GM12878 (cell line): ENCODE measurements around the gene METTL23. TPM values are rescaled to one million over a fixed set of nuclear protein-coding genes. Genes with fewer than 3 reads are reported as not detected.

Source experiments
- ATAC-seq: fragments of 200-7000 bp; cut with Tn5 transposase; 3 replicates; pipeline ENCODE4 v1.9.1; 2020; ENCODE audit warnings: mild to moderate bottlenecking, moderate library complexity
- BruUV-seq: library from RNA; stranded (reverse); fragments of 400-500 nt; replicated peaks from 2 replicates; lab custom pipeline; 2021; lab: Mats Ljungman, UMichigan
- CTCF ChIA-PET: fragments of 300-600 bp; sonication (Branson Sonifier 250); formaldehyde crosslinking; extraction: SDS; loops from one replicate; lab custom pipeline; 2021; ENCODE audit warnings: inconsistent platforms; lab: Yijun Ruan, JAX
- POLR2A ChIA-PET: fragments of 350-600 bp; formaldehyde crosslinking; extraction: SDS; loops from one replicate; lab custom pipeline; 2021; ENCODE audit warnings: inconsistent platforms; lab: Charles Lee
- RAD21 ChIA-PET: fragments of 300-600 bp; sonication (Branson Sonifier 250); formaldehyde crosslinking; loops from one replicate; lab custom pipeline; 2023; ENCODE audit warnings: antibody characterized with exemption; ENCODE audit not compliant: unreplicated experiment; lab: Charles Lee
- SMC1A ChIA-PET: fragments of 300-600 bp; sonication (Branson Sonifier 250); formaldehyde crosslinking; loops from one replicate; lab custom pipeline; 2023; ENCODE audit not compliant: unreplicated experiment, uncharacterized antibody; lab: Charles Lee
- DNase-seq: peaks from one replicate; pipeline ENCODE4 v3.0.0-alpha.2; 2011; ENCODE audit warnings: low read depth, low spot score
- FAIRE-seq: peaks from 3 replicates; lab custom pipeline; 2011; peaks lifted over from hg19 to GRCh38; lab: Jason Lieb, UNC
- H2AFZ ChIP-seq: 2 replicates; pipeline ENCODE4 v1.6.0; 2011; ENCODE audit warnings: low read depth, low read length, control low read depth; ENCODE audit not compliant: control insufficient read depth
- H3K27ac ChIP-seq: 2 replicates; pipeline ENCODE4 v1.5.1; 2011; ENCODE audit warnings: control low read depth; ENCODE audit not compliant: control insufficient read depth, insufficient read depth
- H3K27me3 ChIP-seq, 2 experiments: replicated peaks in 1 of 2; 2 replicates each; pipeline versions ENCODE4 v1.6.0 to v1.6.1; 2011; ENCODE audit warnings: low read length in 1 of 2; ENCODE audit not compliant: control insufficient read depth in 2 of 2, insufficient read depth in 2 of 2
- H3K36me3 ChIP-seq, 2 experiments: 2 replicates each; pipeline ENCODE4 v1.5.1; 2011; ENCODE audit warnings: low read length in 1 of 2; ENCODE audit not compliant: control insufficient read depth in 2 of 2, insufficient read depth in 2 of 2
- H3K4me1 ChIP-seq: 2 replicates; pipeline ENCODE4 v1.6.1; 2011; ENCODE audit warnings: mild to moderate bottlenecking, low read length, moderate library complexity, mixed read lengths; ENCODE audit not compliant: control insufficient read depth, insufficient read depth
- H3K4me2 ChIP-seq: 2 replicates; pipeline ENCODE4 v1.6.0; 2011; ENCODE audit warnings: control low read depth; ENCODE audit not compliant: control insufficient read depth, insufficient read depth
- H3K4me3 ChIP-seq: fragments of 200-600 bp; sonication (generic); 2 replicates; pipeline ENCODE4 v1.5.1; 2016
- H3K79me2 ChIP-seq: 2 replicates; pipeline ENCODE4 v1.6.0; 2011; ENCODE audit warnings: low read length; ENCODE audit not compliant: control insufficient read depth, insufficient read depth
- H3K9ac ChIP-seq: 2 replicates; pipeline ENCODE4 v1.8.0; 2011; ENCODE audit warnings: low read length, control low read depth, mixed read lengths; ENCODE audit not compliant: control insufficient read depth, insufficient read depth
- H3K9me3 ChIP-seq: replicated peaks from 3 replicates; pipeline ENCODE4 v1.5.1; 2011; ENCODE audit warnings: mild to moderate bottlenecking, low read length; ENCODE audit not compliant: control insufficient read depth, insufficient read depth
- H4K20me1 ChIP-seq: 2 replicates; pipeline ENCODE4 v1.6.0; 2011; ENCODE audit not compliant: control insufficient read depth, insufficient read depth
- CHD4 ChIP-seq: fragments of 200-600 bp; sonication (generic); IDR thresholded peaks from 2 replicates; pipeline ENCODE4 v1.6.1; 2016; ENCODE audit warnings: mild to moderate bottlenecking
- EZH2 ChIP-seq: IDR thresholded peaks from 2 replicates; pipeline ENCODE4 v1.6.1; 2012; ENCODE audit warnings: low read depth, mild to moderate bottlenecking, control low read depth, inconsistent platforms, low read length, borderline replicate concordance; ENCODE audit not compliant: control insufficient read depth
- JUND ChIP-seq: IDR thresholded peaks from 2 replicates; pipeline ENCODE4 v1.6.1; 2012; ENCODE audit warnings: low read depth, mild to moderate bottlenecking, low read length, improper control_type of control experiment, moderate library complexity
- MEF2A ChIP-seq: IDR thresholded peaks from 2 replicates; pipeline ENCODE4 v1.6.1; 2011; ENCODE audit warnings: low read depth, mild to moderate bottlenecking, low read length, moderate library complexity; ENCODE audit not compliant: insufficient read depth
- MYB ChIP-seq: fragments of 150-350 bp; IDR thresholded peaks from 2 replicates; pipeline ENCODE4 v1.6.1; 2014; ENCODE audit warnings: mild to moderate bottlenecking, low read depth, low read length, borderline replicate concordance
- NFXL1 ChIP-seq: fragments of 450-650 bp; IDR thresholded peaks from 2 replicates; pipeline ENCODE4 v1.6.1; 2017; ENCODE audit warnings: antibody characterized with exemption, mild to moderate bottlenecking, borderline replicate concordance
- NR2C2 ChIP-seq: IDR thresholded peaks from 2 replicates; pipeline ENCODE4 v1.6.1; 2011; ENCODE audit warnings: borderline replicate concordance, low read depth; ENCODE audit not compliant: control insufficient read depth, insufficient read length
- PAX8 ChIP-seq: fragments of 450-650 bp; IDR thresholded peaks from 2 replicates; pipeline ENCODE4 v1.6.1; 2017; ENCODE audit warnings: mild to moderate bottlenecking, moderate library complexity
- RAD21 ChIP-seq: IDR thresholded peaks from 2 replicates; pipeline ENCODE4 v1.6.1; 2011; ENCODE audit warnings: mild to moderate bottlenecking, low read depth, low read length, moderate library complexity; ENCODE audit not compliant: insufficient read depth
- RBBP5 ChIP-seq: fragments of 200-600 bp; sonication (generic); conservative IDR thresholded peaks from 2 replicates; pipeline ENCODE4 v1.6.1; 2016
- SREBF1 ChIP-seq: IDR thresholded peaks from 2 replicates; pipeline ENCODE4 v1.6.1; 2012; ENCODE audit warnings: mild to moderate bottlenecking, low read length
- WGBS: methylation state at CpG from one replicate; pipeline ENCODE4 v1.1.6; 2016; ENCODE audit warnings: low lambda C conversion rate; ENCODE audit not compliant: insufficient replicate concordance, insufficient coverage; ENCODE audit errors: missing lambda C conversion rate; 5-methylcytosine and 5-hydroxymethylcytosine counted together
- in situ Hi-C: fragments of 300-500 bp; cut with MboI; formaldehyde crosslinking; loops from 9 replicates; pipeline ENCODE4 v1.14.3; 2018; ENCODE audit warnings: mixed read lengths
- intact Hi-C: fragments of 100-400 bp; cut with micrococcal nuclease; formaldehyde crosslinking; loops from one replicate; pipeline ENCODE4 v1.14.2; 2022; ENCODE audit not compliant: unreplicated experiment
- polyA plus RNA-seq, 11 experiments: library from polyadenylated mRNA; depleted of rRNA in 4 of 11; unstranded in 6 of 11; stranded (reverse) in 5 of 11; fragments of >200 nt; fragmentation: Nextera tagmentation in 4 of 11; fragmentation: Illumina TruSeq in 1 of 11; extraction: Ambion mirVana in 4 of 11; extraction: Trizol in 1 of 11; gene quantifications; 1 replicate in 1 of 11; 2 replicates in 10 of 11; pipeline versions ENCODE4 v1.2.1 to v1.2.3, GENCODE V29; 2011 to 2016; ENCODE audit warnings: inconsistent platforms in 2 of 11, missing spikeins in 2 of 11, low read depth in 1 of 11
- total RNA-seq, 4 experiments: library from RNA; depleted of rRNA in 3 of 4; stranded (reverse); fragments of >200 nt in 3 of 4; fragmentation: Illumina TruSeq in 1 of 4; extraction: Trizol in 1 of 4; gene quantifications; 2 replicates each; pipeline versions ENCODE4 v1.2.1 to v1.2.3, GENCODE V29; 2013 to 2021
- TF ChIP-seq, protein P1 (sequence below), 3 experiments: IDR thresholded peaks in 2 of 3; conservative IDR thresholded peaks in 1 of 3; 2 replicates each; pipeline ENCODE4 v1.5.1; 2011; ENCODE audit warnings: low read depth in 3 of 3, low read length in 3 of 3, mild to moderate bottlenecking in 3 of 3, control low read depth in 2 of 3, moderate library complexity in 2 of 3, inconsistent platforms in 1 of 3, mixed read lengths in 1 of 3; ENCODE audit not compliant: control insufficient read depth in 2 of 3, insufficient read depth in 1 of 3; ENCODE audit errors: extremely low read depth in 1 of 3
- TF ChIP-seq, protein P2 (sequence below): IDR thresholded peaks from 2 replicates; pipeline ENCODE4 v1.6.1; 2011; ENCODE audit warnings: mild to moderate bottlenecking, low read depth, low read length, moderate library complexity; ENCODE audit not compliant: insufficient replicate concordance
- TF ChIP-seq, protein P3 (sequence below): IDR thresholded peaks from 2 replicates; pipeline ENCODE4 v1.6.1; 2011; ENCODE audit warnings: low read depth, mild to moderate bottlenecking, low read length, moderate library complexity, borderline replicate concordance; ENCODE audit errors: extremely low read depth
- TF ChIP-seq, protein P4 (sequence below): fragments of 450-650 bp; IDR thresholded peaks from 2 replicates; pipeline ENCODE4 v1.6.1; 2016; ENCODE audit warnings: mild to moderate bottlenecking
- TF ChIP-seq, protein P5 (sequence below): IDR thresholded peaks from 2 replicates; pipeline ENCODE4 v1.6.1; 2012; ENCODE audit warnings: low read depth, low read length, improper control_type of control experiment

The METTL23 gene
- total and polyA plus RNA-seq, 10 of the 15 experiments (the other 5 are each of a cell fraction or from before 2014, with no cell fraction given), result 25.6 to 61.5 (median 30.9) TPM

DNA sequence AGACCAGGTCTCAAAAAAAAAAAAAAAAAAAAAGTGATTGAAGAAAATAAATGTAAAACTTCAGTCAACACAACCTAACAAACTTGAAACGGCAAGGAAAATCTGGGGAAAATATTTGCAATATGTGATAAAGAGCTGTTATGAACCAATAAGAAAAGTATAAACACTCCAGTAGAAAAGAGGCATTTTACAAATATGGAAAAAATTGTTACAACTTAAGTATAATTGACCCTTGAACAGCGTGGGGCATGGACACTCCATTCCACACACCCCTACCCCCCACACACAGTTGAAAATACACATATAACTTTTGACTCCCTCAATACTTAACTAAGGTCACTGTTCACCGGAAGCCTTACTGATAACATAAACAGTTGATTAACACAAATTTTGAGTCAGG is 31.9 kb downstream of the METTL23 start:
- ChIA-PET POLR2A (interaction anchor here (0.6 to 0.7 kb wide), 2 partner anchors 15 to 57 kb away, joined by 4 to 6 read pairs; no protein-coding TSS in a partner anchor), RAD21 (no interaction called here), CTCF (interaction anchor here (0.8 kb wide), 1 partner anchor 266 kb away, joined by 3 read pairs; no protein-coding TSS in a partner anchor), SMC1A (no interaction called here)
- no peak for TF ChIP-seq MYB
- no peak for TF ChIP-seq PAX8
- no peak for TF ChIP-seq CHD4
- no peak for TF ChIP-seq NR2C2
- TF ChIP-seq, protein P1, sequence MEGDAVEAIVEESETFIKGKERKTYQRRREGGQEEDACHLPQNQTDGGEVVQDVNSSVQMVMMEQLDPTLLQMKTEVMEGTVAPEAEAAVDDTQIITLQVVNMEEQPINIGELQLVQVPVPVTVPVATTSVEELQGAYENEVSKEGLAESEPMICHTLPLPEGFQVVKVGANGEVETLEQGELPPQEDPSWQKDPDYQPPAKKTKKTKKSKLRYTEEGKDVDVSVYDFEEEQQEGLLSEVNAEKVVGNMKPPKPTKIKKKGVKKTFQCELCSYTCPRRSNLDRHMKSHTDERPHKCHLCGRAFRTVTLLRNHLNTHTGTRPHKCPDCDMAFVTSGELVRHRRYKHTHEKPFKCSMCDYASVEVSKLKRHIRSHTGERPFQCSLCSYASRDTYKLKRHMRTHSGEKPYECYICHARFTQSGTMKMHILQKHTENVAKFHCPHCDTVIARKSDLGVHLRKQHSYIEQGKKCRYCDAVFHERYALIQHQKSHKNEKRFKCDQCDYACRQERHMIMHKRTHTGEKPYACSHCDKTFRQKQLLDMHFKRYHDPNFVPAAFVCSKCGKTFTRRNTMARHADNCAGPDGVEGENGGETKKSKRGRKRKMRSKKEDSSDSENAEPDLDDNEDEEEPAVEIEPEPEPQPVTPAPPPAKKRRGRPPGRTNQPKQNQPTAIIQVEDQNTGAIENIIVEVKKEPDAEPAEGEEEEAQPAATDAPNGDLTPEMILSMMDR (IDR thresholded peaks at IDR 0.05 in 2 of 3, conservative IDR thresholded peaks at IDR 0.05 in 1 of 3; ENCODE audit: control insufficient read depth in 2 of 3, extremely low read depth in 1 of 3, insufficient read depth in 1 of 3, low read depth in 3 of 3, low read length in 3 of 3), result no peak
- no peak for TF ChIP-seq RAD21
- TF ChIP-seq NFXL1, result no peak
- TF ChIP-seq, protein P2, sequence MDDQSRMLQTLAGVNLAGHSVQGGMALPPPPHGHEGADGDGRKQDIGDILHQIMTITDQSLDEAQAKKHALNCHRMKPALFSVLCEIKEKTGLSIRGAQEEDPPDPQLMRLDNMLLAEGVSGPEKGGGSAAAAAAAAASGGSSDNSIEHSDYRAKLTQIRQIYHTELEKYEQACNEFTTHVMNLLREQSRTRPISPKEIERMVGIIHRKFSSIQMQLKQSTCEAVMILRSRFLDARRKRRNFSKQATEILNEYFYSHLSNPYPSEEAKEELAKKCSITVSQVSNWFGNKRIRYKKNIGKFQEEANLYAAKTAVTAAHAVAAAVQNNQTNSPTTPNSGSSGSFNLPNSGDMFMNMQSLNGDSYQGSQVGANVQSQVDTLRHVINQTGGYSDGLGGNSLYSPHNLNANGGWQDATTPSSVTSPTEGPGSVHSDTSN, result no peak
- no peak for TF ChIP-seq RBBP5
- TF ChIP-seq, protein P3, sequence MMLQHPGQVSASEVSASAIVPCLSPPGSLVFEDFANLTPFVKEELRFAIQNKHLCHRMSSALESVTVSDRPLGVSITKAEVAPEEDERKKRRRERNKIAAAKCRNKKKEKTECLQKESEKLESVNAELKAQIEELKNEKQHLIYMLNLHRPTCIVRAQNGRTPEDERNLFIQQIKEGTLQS, result no peak
- TF ChIP-seq, protein P4, sequence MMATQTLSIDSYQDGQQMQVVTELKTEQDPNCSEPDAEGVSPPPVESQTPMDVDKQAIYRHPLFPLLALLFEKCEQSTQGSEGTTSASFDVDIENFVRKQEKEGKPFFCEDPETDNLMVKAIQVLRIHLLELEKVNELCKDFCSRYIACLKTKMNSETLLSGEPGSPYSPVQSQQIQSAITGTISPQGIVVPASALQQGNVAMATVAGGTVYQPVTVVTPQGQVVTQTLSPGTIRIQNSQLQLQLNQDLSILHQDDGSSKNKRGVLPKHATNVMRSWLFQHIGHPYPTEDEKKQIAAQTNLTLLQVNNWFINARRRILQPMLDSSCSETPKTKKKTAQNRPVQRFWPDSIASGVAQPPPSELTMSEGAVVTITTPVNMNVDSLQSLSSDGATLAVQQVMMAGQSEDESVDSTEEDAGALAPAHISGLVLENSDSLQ, result no peak
- no peak for TF ChIP-seq EZH2
- TF ChIP-seq MEF2A, result no peak
- no peak for TF ChIP-seq SREBF1
- no peak for TF ChIP-seq JUND
- TF ChIP-seq, protein P5, sequence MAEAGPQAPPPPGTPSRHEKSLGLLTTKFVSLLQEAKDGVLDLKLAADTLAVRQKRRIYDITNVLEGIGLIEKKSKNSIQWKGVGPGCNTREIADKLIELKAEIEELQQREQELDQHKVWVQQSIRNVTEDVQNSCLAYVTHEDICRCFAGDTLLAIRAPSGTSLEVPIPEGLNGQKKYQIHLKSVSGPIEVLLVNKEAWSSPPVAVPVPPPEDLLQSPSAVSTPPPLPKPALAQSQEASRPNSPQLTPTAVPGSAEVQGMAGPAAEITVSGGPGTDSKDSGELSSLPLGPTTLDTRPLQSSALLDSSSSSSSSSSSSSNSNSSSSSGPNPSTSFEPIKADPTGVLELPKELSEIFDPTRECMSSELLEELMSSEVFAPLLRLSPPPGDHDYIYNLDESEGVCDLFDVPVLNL, result no peak
- DNase-seq (no peak), FAIRE-seq (no peak), ATAC-seq (no peak)
- H3K79me2 ChIP-seq, result no peaks in the 10 kb centered on the region
- no TSS peak for BruUV-seq
- no peak overlapping the region for H3K9ac ChIP-seq
- no peak overlapping the region for H3K27ac ChIP-seq
- no peaks in the 10 kb centered on the region for H3K27me3 ChIP-seq
- 97% methylated on average over 3 of the region's 3 CpGs for WGBS
- intact Hi-C loops, result no loop called here
- no peaks in the 10 kb centered on the region; the same call in 1 of the 2 replicates for H3K4me1 ChIP-seq
- peaks cover 0 to 11% of the 10 kb centered on the region in 2 experiments; a peak in 2 of 4 replicates for H3K36me3 ChIP-seq
- in situ Hi-C loops, result no loop called here
- no peak overlapping the region for H3K4me2 ChIP-seq
- H3K9me3 ChIP-seq, result no peaks in the 10 kb centered on the region
- H2AFZ ChIP-seq, result no peak overlapping the region
- H4K20me1 ChIP-seq, result no peaks in the 10 kb centered on the region
- H3K4me3 ChIP-seq, result no peak overlapping the region
